HL-60 (cell line): ENCODE measurements around the gene ARL8A.

Source experiments
- POLR2AphosphoS5 ChIP-seq: IDR thresholded peaks from 2 replicates; pipeline ENCODE4 v1.6.1; 2012; ENCODE audit warnings: low read depth
- TF ChIP-seq, protein P1 (sequence below): IDR thresholded peaks from one replicate; pipeline ENCODE4 v1.5.1; 2011; ENCODE audit warnings: low read length, control low read depth, inconsistent platforms; ENCODE audit not compliant: insufficient read depth
- TF ChIP-seq, protein P2 (sequence below): IDR thresholded peaks from 2 replicates; pipeline ENCODE4 v1.6.1; 2012; ENCODE audit warnings: low read depth; ENCODE audit not compliant: insufficient replicate concordance

DNA sequence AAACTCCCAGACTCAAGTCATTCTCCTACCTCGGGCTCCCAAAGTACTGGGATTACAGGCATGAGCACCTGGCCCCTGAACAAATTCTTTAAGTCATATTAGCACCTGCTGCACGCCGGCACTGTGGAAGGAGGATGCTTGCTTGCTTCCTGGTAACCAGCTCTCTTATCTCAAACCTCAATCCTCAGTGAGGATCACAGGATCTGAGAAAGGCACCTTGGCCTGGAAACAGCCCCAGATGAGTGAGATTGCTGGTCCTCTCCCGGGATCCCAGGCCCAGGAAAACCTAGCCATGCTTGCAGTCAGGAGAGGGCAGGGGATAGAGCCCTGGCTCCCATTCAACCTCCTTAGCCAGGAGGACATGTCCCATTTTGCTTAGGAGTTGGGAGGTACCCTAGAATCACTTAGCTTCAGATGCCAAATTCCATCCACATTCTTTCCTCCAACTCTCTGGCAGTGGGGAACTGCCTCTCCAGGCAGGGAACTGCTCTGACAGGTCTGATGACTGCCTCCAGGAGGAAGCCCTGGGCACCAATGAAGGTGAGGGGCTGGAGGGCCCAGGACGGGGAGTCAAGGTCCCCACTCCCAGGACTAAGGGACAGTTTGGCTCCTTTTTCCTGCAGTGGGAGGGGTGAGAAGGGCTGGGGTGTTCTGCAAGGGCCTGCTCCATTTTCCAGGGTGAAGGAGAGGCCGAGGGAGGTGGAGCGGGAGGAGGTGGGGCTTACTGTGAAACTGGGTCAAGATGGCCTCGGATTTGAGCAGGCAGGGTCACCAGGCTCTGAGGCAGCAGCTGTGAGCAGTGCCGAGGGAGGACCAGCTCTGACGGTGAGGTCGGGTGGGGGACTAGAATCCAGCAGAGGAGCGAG is 12.3 kb downstream of the ARL8A start:
- TF ChIP-seq, protein P1, sequence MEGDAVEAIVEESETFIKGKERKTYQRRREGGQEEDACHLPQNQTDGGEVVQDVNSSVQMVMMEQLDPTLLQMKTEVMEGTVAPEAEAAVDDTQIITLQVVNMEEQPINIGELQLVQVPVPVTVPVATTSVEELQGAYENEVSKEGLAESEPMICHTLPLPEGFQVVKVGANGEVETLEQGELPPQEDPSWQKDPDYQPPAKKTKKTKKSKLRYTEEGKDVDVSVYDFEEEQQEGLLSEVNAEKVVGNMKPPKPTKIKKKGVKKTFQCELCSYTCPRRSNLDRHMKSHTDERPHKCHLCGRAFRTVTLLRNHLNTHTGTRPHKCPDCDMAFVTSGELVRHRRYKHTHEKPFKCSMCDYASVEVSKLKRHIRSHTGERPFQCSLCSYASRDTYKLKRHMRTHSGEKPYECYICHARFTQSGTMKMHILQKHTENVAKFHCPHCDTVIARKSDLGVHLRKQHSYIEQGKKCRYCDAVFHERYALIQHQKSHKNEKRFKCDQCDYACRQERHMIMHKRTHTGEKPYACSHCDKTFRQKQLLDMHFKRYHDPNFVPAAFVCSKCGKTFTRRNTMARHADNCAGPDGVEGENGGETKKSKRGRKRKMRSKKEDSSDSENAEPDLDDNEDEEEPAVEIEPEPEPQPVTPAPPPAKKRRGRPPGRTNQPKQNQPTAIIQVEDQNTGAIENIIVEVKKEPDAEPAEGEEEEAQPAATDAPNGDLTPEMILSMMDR, result no peak
- TF ChIP-seq POLR2AphosphoS5, result no peak; the same call in 1 of the 2 replicates
- TF ChIP-seq, protein P2, sequence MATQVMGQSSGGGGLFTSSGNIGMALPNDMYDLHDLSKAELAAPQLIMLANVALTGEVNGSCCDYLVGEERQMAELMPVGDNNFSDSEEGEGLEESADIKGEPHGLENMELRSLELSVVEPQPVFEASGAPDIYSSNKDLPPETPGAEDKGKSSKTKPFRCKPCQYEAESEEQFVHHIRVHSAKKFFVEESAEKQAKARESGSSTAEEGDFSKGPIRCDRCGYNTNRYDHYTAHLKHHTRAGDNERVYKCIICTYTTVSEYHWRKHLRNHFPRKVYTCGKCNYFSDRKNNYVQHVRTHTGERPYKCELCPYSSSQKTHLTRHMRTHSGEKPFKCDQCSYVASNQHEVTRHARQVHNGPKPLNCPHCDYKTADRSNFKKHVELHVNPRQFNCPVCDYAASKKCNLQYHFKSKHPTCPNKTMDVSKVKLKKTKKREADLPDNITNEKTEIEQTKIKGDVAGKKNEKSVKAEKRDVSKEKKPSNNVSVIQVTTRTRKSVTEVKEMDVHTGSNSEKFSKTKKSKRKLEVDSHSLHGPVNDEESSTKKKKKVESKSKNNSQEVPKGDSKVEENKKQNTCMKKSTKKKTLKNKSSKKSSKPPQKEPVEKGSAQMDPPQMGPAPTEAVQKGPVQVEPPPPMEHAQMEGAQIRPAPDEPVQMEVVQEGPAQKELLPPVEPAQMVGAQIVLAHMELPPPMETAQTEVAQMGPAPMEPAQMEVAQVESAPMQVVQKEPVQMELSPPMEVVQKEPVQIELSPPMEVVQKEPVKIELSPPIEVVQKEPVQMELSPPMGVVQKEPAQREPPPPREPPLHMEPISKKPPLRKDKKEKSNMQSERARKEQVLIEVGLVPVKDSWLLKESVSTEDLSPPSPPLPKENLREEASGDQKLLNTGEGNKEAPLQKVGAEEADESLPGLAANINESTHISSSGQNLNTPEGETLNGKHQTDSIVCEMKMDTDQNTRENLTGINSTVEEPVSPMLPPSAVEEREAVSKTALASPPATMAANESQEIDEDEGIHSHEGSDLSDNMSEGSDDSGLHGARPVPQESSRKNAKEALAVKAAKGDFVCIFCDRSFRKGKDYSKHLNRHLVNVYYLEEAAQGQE, result no peak
